ENCODE measurements around the gene TMEFF1.

Gene TMEFF1

GRCh38 chr9:100605405-100605804 is 132.5 kb downstream of the TMEFF1 start:
- DNase-seq: no peak
- no peak for ATAC-seq

GRCh38 chr9:100619194-100619593 is 146.2 kb downstream of the TMEFF1 start:
- ATAC-seq: no peak
- DNase-seq: no peak

- no peak for ATAC-seq
- DNase-seq: no peak
Observed at GRCh38 chr9:100619665-100620064, 146.7 kb downstream of the TMEFF1 start.

GRCh38 chr9:100623969-100624368 is 151.0 kb downstream of the TMEFF1 start:
- DNase-seq (no peak), ATAC-seq (no peak)

GRCh38 chr9:100626949-100627348 is 154.0 kb downstream of the TMEFF1 start:
- no peak for ATAC-seq
- DNase-seq: no peak

Measured in stimulated activated naive CD8-positive, alpha-beta T cell treated with anti-CD3 and anti-CD28 coated beads, Interleukin-15, Interleukin-2, amounts not matched to agents 100 U/mL and 50 U/mL, for 24 hours (primary cell).